Measurements from ENCODE around the gene MAPK12. TPM values are rescaled to one million over a fixed set of nuclear protein-coding genes. Genes with fewer than 3 reads are reported as not detected.
A peak's percentile ranks its signal among the peaks of the same experiment; 100 is the strongest.

The MAPK12 gene
- total and polyA plus RNA-seq, 2 of the 8 experiments (the other 6 are each of a cell fraction or from before 2014, with no cell fraction given), result 17.3 to 20.3 TPM

DNA sequence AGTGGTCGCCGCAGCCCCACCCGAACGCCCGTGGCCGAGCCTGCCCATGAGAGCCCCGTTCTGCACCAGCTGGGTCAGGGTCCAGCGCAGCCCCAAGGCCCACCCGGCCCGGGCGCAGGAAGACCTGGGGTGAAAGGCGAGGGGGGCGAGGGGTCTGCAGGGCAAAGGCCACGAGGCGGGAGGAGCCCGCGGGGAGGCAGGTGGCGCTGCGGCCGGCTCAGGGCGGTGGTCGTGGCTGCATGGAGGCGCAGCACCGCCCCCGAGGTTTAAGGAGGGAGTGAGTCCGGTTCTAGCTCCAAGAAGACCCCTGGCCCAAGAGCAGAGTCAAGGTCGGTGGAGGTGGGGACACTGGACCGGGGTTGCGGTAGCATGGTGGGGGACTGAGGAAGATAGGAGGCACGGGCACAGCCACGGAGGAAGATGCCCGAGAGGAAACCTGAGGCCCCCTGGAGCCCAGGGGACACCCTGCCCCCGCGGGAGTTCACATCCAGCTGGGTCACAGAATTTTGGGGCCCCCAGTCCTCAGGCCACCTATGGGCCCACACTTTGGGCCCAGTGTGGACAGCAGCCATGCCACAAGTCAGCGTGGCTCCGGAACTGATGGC, 9.9 kb downstream of the MAPK12 start (continued):
- TF ChIP-seq CHD7 (IDR thresholded peaks at IDR 0.05; ENCODE audit: insufficient replicate concordance, low read length), result no peak
- no peak for TF ChIP-seq RXRA (IDR thresholded peaks at IDR 0.05; ENCODE audit: insufficient read depth, low read depth, low read length)
- TF ChIP-seq MAFK (IDR thresholded peaks at IDR 0.05; ENCODE audit: low read depth, low read length), result no peak
- 0 out of 2 replicates have a peak, but pooled peaks have one; percentile 3 for TF ChIP-seq POLR2AphosphoS5 (IDR thresholded peaks at IDR 0.05; ENCODE audit: low read depth, low read length)
- TF ChIP-seq POLR2A (IDR thresholded peaks at IDR 0.05; ENCODE audit: control extremely low read depth in 1 of 2, low read depth in 2 of 2, low read length in 2 of 2), result no peak; a peak in 1 of 3 replicates
- TF ChIP-seq RFX5 (IDR thresholded peaks at IDR 0.05; ENCODE audit: borderline replicate concordance, low read depth, low read length), result no peak
- TF ChIP-seq YY1 (IDR thresholded peaks at IDR 0.05; ENCODE audit: low read depth, low read length), result no peak
- no peak for TF ChIP-seq TAF7 (optimal IDR thresholded peaks at IDR 0.05; ENCODE audit: borderline replicate concordance, low read depth, low read length)
- TF ChIP-seq SIN3A (conservative IDR thresholded peaks at IDR 0.05 in 1 of 2, IDR thresholded peaks at IDR 0.05 in 1 of 2; ENCODE audit: low read depth in 1 of 2, low read length in 2 of 2), result no peak
- TF ChIP-seq EGR1 (IDR thresholded peaks at IDR 0.05; ENCODE audit: borderline replicate concordance, low read depth, low read length), result no peak

Data from H1 (cell line).